Inferior parietal cortex (tissue), 1 donor: ENCODE measurements around the gene LASP1NB.
"Not testable (repeated sequence)": the region's sequence is repeated elsewhere in the genome, so short reads cannot be mapped to it uniquely, and the experiment has no call there.

Experiments
- DNase-seq: peaks from one replicate; pipeline ENCODE4 v3.0.0-alpha.2; 2016; ENCODE audit errors: extremely low spot score

The LASP1NB gene

DNA sequence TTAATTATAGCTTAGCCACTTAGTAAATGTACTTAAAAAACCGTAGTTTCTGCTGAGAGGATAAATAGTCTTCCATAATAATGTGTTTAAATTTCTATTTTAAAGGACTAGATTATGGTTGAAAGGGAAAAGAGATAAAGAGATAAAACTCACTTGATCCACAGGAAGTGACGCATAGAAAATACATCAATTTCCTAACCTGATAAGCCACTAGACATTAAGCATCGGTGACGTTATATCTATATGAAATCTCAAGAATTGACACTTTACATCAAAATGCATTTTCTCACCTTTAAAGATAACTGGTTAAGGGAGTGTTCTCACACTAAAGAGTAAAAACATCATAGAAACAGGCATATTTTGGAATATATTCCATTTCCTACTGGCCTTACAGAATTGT is 36.0 kb downstream of the LASP1NB start:
- DNase-seq, result no peak

DNA sequence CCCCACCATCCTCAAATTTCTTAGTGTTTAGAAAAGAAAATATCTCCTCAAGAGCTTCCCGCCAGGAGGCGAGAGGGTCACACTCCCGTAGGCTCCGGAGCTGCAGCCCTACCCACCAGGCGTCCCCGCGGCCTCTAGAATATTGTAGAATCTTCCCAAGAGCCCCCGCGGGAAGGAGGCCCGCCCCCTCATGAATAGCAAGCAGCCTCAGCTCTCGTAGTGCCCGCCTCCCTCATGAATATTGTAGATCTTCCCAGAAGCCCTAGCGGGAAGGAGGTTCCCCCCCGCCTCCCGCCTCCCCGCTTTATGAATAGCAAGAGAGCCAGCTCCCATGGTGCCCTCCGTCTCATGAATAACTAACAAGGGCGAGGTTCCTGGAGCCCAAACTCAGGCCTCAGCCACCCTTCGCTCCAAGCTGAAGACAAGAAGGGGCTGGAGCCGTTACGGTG is 41.9 kb downstream of the LASP1NB start, which contains the start of gene FBXO47:
FBXO47 (minus strand) TSS at position 114 of the 449 bp plus-strand sequence. CDS start 4,378 bp downstream, outside the sequence.
- DNase-seq, result peak; percentile 76

DNA sequence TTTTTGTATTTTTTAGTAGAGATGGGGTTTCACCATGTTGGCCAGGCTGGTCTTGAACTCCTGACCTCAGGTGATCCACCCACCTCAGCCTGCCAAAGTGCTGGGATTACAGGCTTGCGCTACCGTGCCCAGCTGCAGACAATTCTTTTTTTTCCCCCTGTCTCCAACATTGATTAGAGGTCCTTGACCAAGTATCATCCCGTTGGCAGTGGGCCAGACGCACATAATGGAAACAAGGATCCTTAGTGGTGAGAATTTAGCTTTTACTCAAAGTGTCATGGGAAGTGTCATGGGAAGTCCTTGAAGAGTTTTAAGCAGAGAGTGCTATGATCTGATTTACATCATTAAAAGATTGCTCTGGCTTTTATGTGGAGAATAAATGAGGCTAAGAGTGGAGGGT is 43.9 kb downstream of the LASP1NB start:
- DNase-seq, result no peak

DNA sequence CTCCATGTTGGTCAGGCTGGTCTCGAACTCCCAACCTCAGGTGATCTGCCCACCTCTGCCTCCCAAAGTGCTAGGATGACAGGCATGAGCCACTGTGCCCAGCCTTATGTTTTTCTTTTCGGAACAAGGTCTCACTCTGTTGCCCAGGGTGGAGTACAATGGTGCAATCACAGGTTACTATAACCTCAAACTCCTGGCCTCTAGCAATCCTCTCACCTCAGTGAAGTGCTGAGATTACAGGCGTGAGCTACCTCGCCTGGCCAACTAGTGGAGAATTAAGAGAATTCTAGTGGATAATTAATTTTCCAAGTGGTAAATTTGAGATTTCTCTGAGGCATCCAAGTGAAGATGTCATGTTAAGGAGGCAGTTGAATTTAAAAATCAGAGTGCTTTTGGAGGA is 44.7 kb downstream of the LASP1NB start:
- no peak for DNase-seq

DNA sequence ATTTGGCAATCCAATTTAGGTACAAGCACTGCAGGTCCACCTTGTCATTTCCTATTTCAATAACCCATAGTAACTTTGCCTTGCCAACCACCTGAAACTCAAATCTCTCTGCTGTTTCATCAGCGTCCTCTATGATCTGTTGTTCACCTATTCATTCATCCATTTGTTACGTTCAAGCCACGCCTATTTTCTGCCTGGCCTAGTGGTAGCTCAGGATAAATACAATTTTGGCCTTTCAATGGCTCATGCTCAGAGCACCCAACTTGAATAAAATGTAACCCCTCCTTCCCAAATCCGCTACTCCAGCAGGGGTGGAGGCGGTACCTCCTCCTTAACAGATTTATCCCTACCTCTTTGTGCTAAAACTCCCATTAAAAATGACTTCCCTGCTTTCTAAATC is 45.4 kb downstream of the LASP1NB start:
- DNase-seq, result no peak

DNA sequence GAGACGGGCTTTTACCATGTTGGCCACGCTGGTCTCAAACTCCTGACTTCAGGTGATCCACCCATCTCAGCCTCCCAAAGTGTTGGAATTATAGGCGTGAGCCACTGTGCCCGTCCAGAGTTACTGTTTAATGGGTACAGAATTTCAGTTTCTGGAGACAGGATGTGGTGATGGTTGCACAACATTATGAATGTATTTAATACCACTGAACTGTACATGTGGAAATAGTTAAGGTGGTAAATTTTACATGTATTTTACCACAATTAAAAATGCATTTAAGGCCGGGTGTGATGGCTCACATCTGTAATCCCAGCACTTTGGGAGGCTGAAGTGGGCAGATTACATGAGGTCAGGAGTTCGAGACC is 50.8 kb downstream of the LASP1NB start:
- not testable (repeated sequence) for DNase-seq

DNA sequence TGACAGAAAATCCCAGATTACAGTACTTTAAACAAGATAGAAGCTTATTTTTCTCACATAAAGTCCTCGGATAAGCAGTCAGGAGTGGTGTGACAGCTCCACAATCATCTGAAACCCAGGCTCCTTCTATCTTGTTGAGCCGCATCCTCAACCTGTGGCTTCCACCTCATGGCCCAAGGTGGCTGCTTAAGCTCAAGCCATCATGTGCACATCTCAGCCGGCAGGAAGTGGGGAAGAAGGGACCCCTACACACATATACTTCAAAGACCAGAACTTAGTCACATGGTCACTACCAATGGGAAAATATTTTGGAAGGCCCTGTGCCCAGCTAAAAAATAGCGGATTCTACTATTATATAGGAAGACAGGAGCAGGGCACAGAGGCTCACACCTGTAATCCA is 52.8 kb downstream of the LASP1NB start:
- DNase-seq, result no peak
